Endothelial cell of umbilical vein (primary cell): Measurements from ENCODE around the gene GTF3C4.

Experiments used
- POLR2A ChIP-seq: IDR thresholded peaks from 2 replicates; pipeline ENCODE4 v1.6.1; 2012; ENCODE audit warnings: low read depth, mild to moderate bottlenecking, control low read depth, low read length
- TF ChIP-seq, protein P1 (sequence below), 2 donors: IDR thresholded peaks; 1 replicate in 1 of 2; 2 replicates in 1 of 2; pipeline ENCODE4 v1.5.1; 2011; ENCODE audit warnings: low read length in 2 of 2, mild to moderate bottlenecking in 2 of 2, moderate library complexity in 2 of 2, control low read depth in 1 of 2, inconsistent platforms in 1 of 2, low read depth in 1 of 2; ENCODE audit not compliant: insufficient read depth in 1 of 2; ENCODE audit errors: extremely low read depth in 1 of 2

GRCh38 chr9:132721661-132722060 is 51.4 kb downstream of the GTF3C4 start:
- TF ChIP-seq, protein P1, sequence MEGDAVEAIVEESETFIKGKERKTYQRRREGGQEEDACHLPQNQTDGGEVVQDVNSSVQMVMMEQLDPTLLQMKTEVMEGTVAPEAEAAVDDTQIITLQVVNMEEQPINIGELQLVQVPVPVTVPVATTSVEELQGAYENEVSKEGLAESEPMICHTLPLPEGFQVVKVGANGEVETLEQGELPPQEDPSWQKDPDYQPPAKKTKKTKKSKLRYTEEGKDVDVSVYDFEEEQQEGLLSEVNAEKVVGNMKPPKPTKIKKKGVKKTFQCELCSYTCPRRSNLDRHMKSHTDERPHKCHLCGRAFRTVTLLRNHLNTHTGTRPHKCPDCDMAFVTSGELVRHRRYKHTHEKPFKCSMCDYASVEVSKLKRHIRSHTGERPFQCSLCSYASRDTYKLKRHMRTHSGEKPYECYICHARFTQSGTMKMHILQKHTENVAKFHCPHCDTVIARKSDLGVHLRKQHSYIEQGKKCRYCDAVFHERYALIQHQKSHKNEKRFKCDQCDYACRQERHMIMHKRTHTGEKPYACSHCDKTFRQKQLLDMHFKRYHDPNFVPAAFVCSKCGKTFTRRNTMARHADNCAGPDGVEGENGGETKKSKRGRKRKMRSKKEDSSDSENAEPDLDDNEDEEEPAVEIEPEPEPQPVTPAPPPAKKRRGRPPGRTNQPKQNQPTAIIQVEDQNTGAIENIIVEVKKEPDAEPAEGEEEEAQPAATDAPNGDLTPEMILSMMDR (IDR thresholded peaks at IDR 0.05; ENCODE audit: extremely low read depth in 1 of 2, insufficient read depth in 1 of 2, low read depth in 1 of 2, low read length in 2 of 2): no peak
- no peak for TF ChIP-seq POLR2A
